IMR-90 (cell line): Measurements from ENCODE around the gene EVI5. TPM values are rescaled to one million over a fixed set of nuclear protein-coding genes. Genes with fewer than 3 reads are reported as not detected.

Experiments
- ATAC-seq: fragments of 200-7000 bp; cut with Tn5 transposase; 2 replicates; pipeline ENCODE4 v1.9.1; 2020; ENCODE audit warnings: low read depth, mild to moderate bottlenecking, moderate library complexity
- BruUV-seq: library from RNA; stranded (reverse); fragments of 400-500 nt; replicated peaks from 2 replicates; lab custom pipeline; 2021; lab: Mats Ljungman, UMichigan
- CTCF ChIA-PET: fragments of 300-600 bp; formaldehyde crosslinking; extraction: SDS; loops from one replicate; lab custom pipeline; 2021; ENCODE audit warnings: antibody characterized with exemption; lab: Yijun Ruan, JAX
- POLR2A ChIA-PET: fragments of 300-600 bp; sonication (Branson Sonifier 250); formaldehyde crosslinking; loops from one replicate; lab custom pipeline; 2022; ENCODE audit warnings: antibody characterized with exemption; ENCODE audit not compliant: unreplicated experiment; lab: Charles Lee
- DNase-seq: peaks from one replicate; pipeline ENCODE4 v3.0.0; 2013
- H2AFZ ChIP-seq: replicated peaks from 2 replicates; pipeline ENCODE3; 2013; ENCODE audit warnings: low read length, mild to moderate bottlenecking; ENCODE audit not compliant: poor library complexity
- H2AK5ac ChIP-seq: 2 replicates; pipeline ENCODE4 v1.6.1; 2013; ENCODE audit warnings: low read depth, low read length, inconsistent platforms
- H2AK9ac ChIP-seq: replicated peaks from 2 replicates; pipeline ENCODE3; 2013; ENCODE audit warnings: mild to moderate bottlenecking, low read depth, low read length, moderate library complexity; ENCODE audit not compliant: poor library complexity
- H2BK120ac ChIP-seq: 2 replicates; pipeline ENCODE4 v1.6.1; 2013; ENCODE audit warnings: low read depth, low read length, inconsistent platforms
- H2BK15ac ChIP-seq: 3 replicates; pipeline ENCODE4 v1.6.1; 2013; ENCODE audit warnings: low read depth, low read length, inconsistent platforms
- H2BK20ac ChIP-seq: 2 replicates; pipeline ENCODE4 v1.6.1; 2013; ENCODE audit warnings: low read depth, mild to moderate bottlenecking, inconsistent platforms, low read length, moderate library complexity
- H2BK5ac ChIP-seq: 2 replicates; pipeline ENCODE4 v1.6.1; 2013; ENCODE audit warnings: mild to moderate bottlenecking, low read depth, low read length, inconsistent platforms; ENCODE audit not compliant: poor library complexity, severe bottlenecking
- H3K14ac ChIP-seq: replicated peaks from 2 replicates; pipeline ENCODE4 v1.6.1; 2013; ENCODE audit warnings: low read depth, low read length, inconsistent platforms
- H3K18ac ChIP-seq: 2 replicates; pipeline ENCODE4 v1.6.1; 2013; ENCODE audit warnings: low read depth, low read length, control low read depth
- H3K23ac ChIP-seq: 2 replicates; pipeline ENCODE4 v1.6.1; 2013; ENCODE audit warnings: low read depth, low read length, inconsistent platforms
- H3K27ac ChIP-seq: 2 replicates; pipeline ENCODE4 v1.5.1; 2013; ENCODE audit warnings: mild to moderate bottlenecking, control low read depth, low read length; ENCODE audit not compliant: insufficient read depth
- H3K27me3 ChIP-seq: 2 replicates; pipeline ENCODE4 v1.6.1; 2013; ENCODE audit warnings: low read length; ENCODE audit not compliant: control insufficient read depth, insufficient read depth
- H3K36me3 ChIP-seq: 2 replicates; pipeline ENCODE4 v1.6.1; 2013; ENCODE audit warnings: low read length, mixed read lengths; ENCODE audit not compliant: control insufficient read depth, insufficient read depth
- H3K4ac ChIP-seq: 2 replicates; pipeline ENCODE4 v1.6.1; 2013; ENCODE audit warnings: low read depth, low read length, inconsistent platforms
- H3K4me1 ChIP-seq: 2 replicates; pipeline ENCODE4 v1.6.1; 2013; ENCODE audit warnings: low read length, mixed read lengths; ENCODE audit not compliant: control insufficient read depth, insufficient read depth
- H3K4me2 ChIP-seq: 2 replicates; pipeline ENCODE4 v1.6.1; 2013; ENCODE audit warnings: low read depth, mild to moderate bottlenecking, control low read depth, low read length, moderate library complexity
- H3K4me3 ChIP-seq: 2 replicates; pipeline ENCODE4 v1.5.1; 2013; ENCODE audit warnings: low read depth, mild to moderate bottlenecking, control low read depth, low read length, moderate library complexity; ENCODE audit not compliant: insufficient read depth
- H3K56ac ChIP-seq: 2 replicates; pipeline ENCODE4 v1.6.1; 2013; ENCODE audit warnings: low read length, inconsistent platforms; ENCODE audit not compliant: insufficient read depth; ENCODE audit errors: extremely low read depth
- H3K79me1 ChIP-seq, 2 experiments: 2 replicates each; pipeline ENCODE4 v1.6.1; 2013; ENCODE audit warnings: low read length in 2 of 2, inconsistent platforms in 1 of 2, low read depth in 1 of 2
- H3K9ac ChIP-seq: 2 replicates; pipeline ENCODE4 v1.6.1; 2013; ENCODE audit warnings: low read depth, low read length, control low read depth
- H3K9me1 ChIP-seq: 2 replicates; pipeline ENCODE4 v1.6.1; 2013; ENCODE audit warnings: low read length, inconsistent platforms; ENCODE audit not compliant: insufficient read depth
- H3K9me3 ChIP-seq: 2 replicates; pipeline ENCODE4 v1.6.1; 2013; ENCODE audit warnings: low read length; ENCODE audit not compliant: control insufficient read depth, insufficient read depth
- H4K20me1 ChIP-seq: 2 replicates; pipeline ENCODE4 v1.6.1; 2013; ENCODE audit warnings: low read length, inconsistent platforms; ENCODE audit not compliant: insufficient read depth
- H4K5ac ChIP-seq: 2 replicates; pipeline ENCODE4 v1.6.1; 2013; ENCODE audit warnings: mild to moderate bottlenecking, low read depth, low read length, control low read depth
- H4K8ac ChIP-seq, 2 experiments: 2 replicates each; pipeline ENCODE4 v1.6.1; 2013; ENCODE audit warnings: low read depth in 2 of 2, low read length in 2 of 2, control low read depth in 1 of 2, inconsistent platforms in 1 of 2
- H4K91ac ChIP-seq: 2 replicates; pipeline ENCODE4 v1.6.1; 2013; ENCODE audit warnings: low read depth, low read length, inconsistent platforms; ENCODE audit not compliant: insufficient read depth
- MAFK ChIP-seq: IDR thresholded peaks from 2 replicates; pipeline ENCODE4 v1.6.1; 2012; ENCODE audit warnings: low read depth, low read length, improper control_type of control experiment
- MAZ ChIP-seq: IDR thresholded peaks from 2 replicates; pipeline ENCODE4 v1.6.1; 2012; ENCODE audit warnings: low read depth, mild to moderate bottlenecking, low read length, improper control_type of control experiment, moderate library complexity, borderline replicate concordance
- POLR2A ChIP-seq: IDR thresholded peaks from 2 replicates; pipeline ENCODE4 v1.6.1; 2012; ENCODE audit warnings: mild to moderate bottlenecking, low read depth, low read length
- RCOR1 ChIP-seq: IDR thresholded peaks from 2 replicates; pipeline ENCODE4 v1.6.1; 2012; ENCODE audit warnings: mild to moderate bottlenecking, low read length, improper control_type of control experiment; ENCODE audit not compliant: insufficient replicate concordance
- WGBS, 2 experiments: methylation state at CpG; one replicate each; pipeline versions ENCODE4 v1.1.5 to v1.1.7; 2013; ENCODE audit warnings: missing lambda C conversion rate in 2 of 2; ENCODE audit not compliant: insufficient read length in 1 of 2; ENCODE audit errors: extremely low coverage in 2 of 2; 5-methylcytosine and 5-hydroxymethylcytosine counted together
- dilution Hi-C: fragments of 300-500 bp; cut with HindIII; formaldehyde crosslinking; loops from one replicate; pipeline ENCODE4 v1.14.3; 2018; ENCODE audit warnings: low sequenced_read_pairs; ENCODE audit not compliant: unreplicated experiment
- in situ Hi-C: fragments of 300-500 bp; cut with MboI; formaldehyde crosslinking; loops from 3 replicates; pipeline ENCODE4 v1.14.3; 2019; ENCODE audit warnings: low sequenced_read_pairs, inconsistent platforms, mixed read lengths
- intact Hi-C: fragments of 100-400 bp; cut with micrococcal nuclease; formaldehyde crosslinking; loops from 2 replicates; pipeline ENCODE4 v1.10.0; 2022
- polyA plus RNA-seq, 3 experiments: library from polyadenylated mRNA; depleted of rRNA; stranded (reverse); fragments of >200 nt; gene quantifications; 2 replicates each; pipeline ENCODE4 v1.2.3, GENCODE V29; 2012; ENCODE audit warnings: low replicate concordance in 1 of 3
- total RNA-seq: library from RNA; depleted of rRNA; stranded (reverse); fragments of >200 nt; gene quantifications from 2 replicates; pipeline ENCODE4 v1.2.3, GENCODE V29; 2012

The EVI5 gene
- total and polyA plus RNA-seq, 2 of the 4 experiments (the other 2 are of a cell fraction) = 13.9 to 26.9 TPM

DNA sequence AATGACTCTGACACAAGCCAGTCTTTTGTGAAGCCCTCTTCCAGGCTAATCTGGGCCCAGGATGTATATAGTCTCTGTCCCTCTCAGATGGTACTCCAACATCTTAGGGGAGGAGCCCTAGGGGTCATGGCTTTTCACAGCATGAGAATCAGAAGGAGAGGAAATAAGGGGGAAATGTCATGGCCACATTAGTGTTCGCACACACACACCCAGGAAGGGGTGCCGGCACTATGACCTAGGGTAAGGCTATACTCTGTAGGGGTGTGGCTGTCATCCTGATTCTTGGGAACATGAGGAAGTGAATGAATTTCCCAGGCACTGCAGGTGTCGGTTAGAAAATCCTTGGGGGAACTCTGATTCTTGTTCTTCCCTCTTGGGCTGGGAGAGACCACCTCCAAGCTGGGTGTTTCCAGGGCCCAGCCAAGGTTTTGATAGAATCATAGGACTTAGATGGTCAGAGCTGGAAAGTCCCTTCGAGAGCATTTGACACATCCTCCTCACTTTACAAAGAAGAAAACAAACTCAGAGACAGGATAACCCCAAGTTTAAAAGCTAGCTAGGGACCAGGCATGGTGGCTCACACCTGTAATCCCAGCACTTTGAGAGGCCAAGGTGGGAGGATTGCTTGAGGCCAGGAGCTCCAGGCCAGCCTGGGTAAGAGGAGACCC is 320.2 kb downstream of the EVI5 start:
- H3K4me1 ChIP-seq = no peaks in the 10 kb centered on the region
- no peak overlapping the region for H3K18ac ChIP-seq
- H3K36me3 ChIP-seq = no peaks in the 10 kb centered on the region
- TF ChIP-seq MAFK = no peak
- TF ChIP-seq MAZ = no peak
- no peak for TF ChIP-seq POLR2A
- no peak for TF ChIP-seq RCOR1
- no peak overlapping the region for H3K14ac ChIP-seq
- ChIA-PET POLR2A (no interaction called here), CTCF (no interaction called here)
- no peak overlapping the region for H3K4ac ChIP-seq
- no peak overlapping the region for H2BK15ac ChIP-seq
- H4K5ac ChIP-seq = no peak overlapping the region
- H3K9ac ChIP-seq = no peak overlapping the region
- in situ Hi-C loops = no loop called here
- intact Hi-C loops = no loop called here
- H2AK5ac ChIP-seq = no peak overlapping the region
- H2BK120ac ChIP-seq = no peak overlapping the region
- H3K27me3 ChIP-seq = peaks cover 4% of the 10 kb centered on the region; the same call in 1 of the 2 replicates
- ATAC-seq (no peak), DNase-seq (no peak)
- WGBS, 2 experiments = 83% methylated on average over 1 of the region's 4 CpGs; no CpG with 5 or more reads in 1 of the 2 experiments
- H2BK5ac ChIP-seq = no peak overlapping the region
- H2AK9ac ChIP-seq = no peak overlapping the region
- H3K56ac ChIP-seq = no peak overlapping the region
- no peak overlapping the region for H2BK20ac ChIP-seq
- BruUV-seq = no TSS peak
- no peaks in the 10 kb centered on the region for H3K9me3 ChIP-seq
- H3K9me1 ChIP-seq = no peaks in the 10 kb centered on the region; the same call in 1 of the 2 replicates
- H3K23ac ChIP-seq = no peak overlapping the region
- H3K79me1 ChIP-seq = no peaks in the 10 kb centered on the region
- no peak overlapping the region for H3K4me3 ChIP-seq
- no peak overlapping the region for H4K8ac ChIP-seq
- no peaks in the 10 kb centered on the region for H4K20me1 ChIP-seq
- H3K4me2 ChIP-seq = no peak overlapping the region
- no peak overlapping the region for H2AFZ ChIP-seq
- no peak overlapping the region for H4K91ac ChIP-seq
- dilution Hi-C loops = no loop called here
- no peak overlapping the region for H3K27ac ChIP-seq
